Esophagus squamous epithelium (tissue), 5 donors: Measurements from ENCODE around the gene KLF5. TPM values are rescaled to one million over a fixed set of nuclear protein-coding genes. Genes with fewer than 3 reads are reported as not detected.

ENCODE experiments used
- DNase-seq: peaks from one replicate; lab custom pipeline; 2025; lab: John Stamatoyannopoulos, UW
- H3K27ac ChIP-seq, 4 donors: fragments of 200-600 bp; sonication (generic); one replicate each; pipeline ENCODE4 v1.5.1; 2016 to 2019; ENCODE audit warnings: mild to moderate bottlenecking in 1 of 4
- H3K27me3 ChIP-seq, 4 donors: fragments of 200-600 bp; sonication (generic); 1 replicate in 3 of 4; 2 replicates in 1 of 4; pipeline versions ENCODE4 v1.5.1 to v1.6.0; 2017 to 2021; ENCODE audit warnings: antibody characterized with exemption in 1 of 4
- H3K36me3 ChIP-seq, 3 donors: fragments of 200-600 bp; sonication (generic); one replicate each; pipeline ENCODE4 v1.5.1; 2016 to 2019
- H3K4me1 ChIP-seq, 3 donors: fragments of 200-600 bp; sonication (generic); one replicate each; pipeline ENCODE4 v1.5.1; 2017 to 2019
- H3K4me3 ChIP-seq, 4 donors: fragments of 200-600 bp; sonication (generic); 1 replicate in 3 of 4; 2 replicates in 1 of 4; pipeline ENCODE4 v1.5.1; 2016 to 2019; ENCODE audit warnings: mild to moderate bottlenecking in 2 of 4, moderate library complexity in 1 of 4
- H3K9me3 ChIP-seq, 3 donors: fragments of 200-600 bp; sonication (generic); one replicate each; pipeline ENCODE4 v1.5.1; 2016 to 2019
- POLR2A ChIP-seq, 4 donors: fragments of 450-650 bp; IDR thresholded peaks; one replicate each; pipeline ENCODE4 v1.6.1; 2017; ENCODE audit warnings: antibody characterized with exemption in 4 of 4, mild to moderate bottlenecking in 4 of 4, moderate library complexity in 3 of 4
- WGBS, 2 donors: methylation state at CpG; one replicate each; pipeline ENCODE4 v1.1.5; 2018; 5-methylcytosine and 5-hydroxymethylcytosine counted together
- intact Hi-C: fragments of 100-400 bp; cut with DNase I; formaldehyde crosslinking; loops from one replicate; pipeline ENCODE4 v1.15.0; 2022
- total RNA-seq, 4 donors: library from RNA; depleted of rRNA; stranded (reverse); fragments of >200 nt; gene quantifications; one replicate each; pipeline ENCODE4 v1.1.0, GENCODE V29; 2016
- TF ChIP-seq, protein P1 (sequence below), 6 experiments: fragments of 450-650 bp in 4 of 6; fragments of 200-600 bp in 2 of 6; sonication (generic) in 2 of 6; IDR thresholded peaks; one replicate each; pipeline ENCODE4 v1.5.1; 2016 to 2019; ENCODE audit warnings: antibody characterized with exemption in 6 of 6, mild to moderate bottlenecking in 4 of 6, moderate library complexity in 4 of 6
- donor health status: DM: yes; HTN: yes; CAD: no.

Gene KLF5
- total RNA-seq, 4 donors from 2014 or later = 181 to 271 (median 230) TPM

DNA sequence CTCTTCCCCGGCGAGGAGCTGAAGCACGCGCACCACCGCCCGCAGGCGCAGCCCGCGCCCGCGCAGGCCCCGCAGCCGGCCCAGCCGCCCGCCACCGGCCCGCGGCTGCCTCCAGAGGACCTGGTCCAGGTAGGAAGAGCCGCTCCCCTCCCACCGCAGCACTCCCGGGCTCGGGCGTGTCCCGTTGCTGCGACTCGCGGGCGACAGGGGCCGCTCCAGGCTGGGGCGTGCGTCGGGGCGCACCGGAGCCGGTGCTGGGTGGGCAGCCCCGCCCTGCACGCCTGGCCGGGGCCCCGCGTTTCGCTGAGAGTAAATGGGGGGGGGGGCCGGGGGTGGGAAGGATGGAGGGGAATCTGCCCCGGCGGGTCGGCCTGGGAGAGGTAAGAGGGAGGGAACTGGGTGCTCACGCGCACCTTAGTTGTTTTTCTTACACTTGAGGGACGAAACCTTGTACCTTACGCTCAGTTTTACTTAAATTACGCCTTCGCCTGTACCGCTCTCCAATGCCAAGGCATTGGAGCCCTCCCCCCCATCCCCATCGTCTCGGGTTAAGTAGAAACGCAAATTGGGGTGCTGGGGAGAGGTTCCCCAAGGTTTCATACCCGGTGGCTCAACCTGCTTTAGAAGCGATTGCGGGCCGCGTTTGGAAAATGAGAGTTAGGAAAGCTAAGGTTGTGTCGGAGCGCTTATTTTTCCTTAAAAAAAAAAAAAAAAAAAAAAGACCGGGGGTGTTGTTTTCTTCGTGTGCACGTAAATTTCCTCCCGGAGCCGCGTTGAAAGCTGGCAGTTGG lies 850 bp downstream of the KLF5 start:
- H3K27me3 ChIP-seq = peaks cover 0 to 18% (median 0%) of the 10 kb centered on the region in 4 donors
- 0 to 1% methylated on average over 18 to 19 of the region's 68 CpGs for WGBS, 2 donors
- intact Hi-C loops = no loop called here
- peaks cover 0 to 26% (median 0%) of the 10 kb centered on the region in 3 donors for H3K36me3 ChIP-seq
- H3K27ac ChIP-seq = peak overlapping the region; percentile 89 to 97 (median 94)
- H3K9me3 ChIP-seq = no peaks in the 10 kb centered on the region
- peaks cover 0 to 41% (median 0%) of the 10 kb centered on the region in 3 donors for H3K4me1 ChIP-seq
- H3K4me3 ChIP-seq = peak overlapping the region; percentile 52 to 91 (median 82)
- no peak for DNase-seq
- TF ChIP-seq, protein P1, sequence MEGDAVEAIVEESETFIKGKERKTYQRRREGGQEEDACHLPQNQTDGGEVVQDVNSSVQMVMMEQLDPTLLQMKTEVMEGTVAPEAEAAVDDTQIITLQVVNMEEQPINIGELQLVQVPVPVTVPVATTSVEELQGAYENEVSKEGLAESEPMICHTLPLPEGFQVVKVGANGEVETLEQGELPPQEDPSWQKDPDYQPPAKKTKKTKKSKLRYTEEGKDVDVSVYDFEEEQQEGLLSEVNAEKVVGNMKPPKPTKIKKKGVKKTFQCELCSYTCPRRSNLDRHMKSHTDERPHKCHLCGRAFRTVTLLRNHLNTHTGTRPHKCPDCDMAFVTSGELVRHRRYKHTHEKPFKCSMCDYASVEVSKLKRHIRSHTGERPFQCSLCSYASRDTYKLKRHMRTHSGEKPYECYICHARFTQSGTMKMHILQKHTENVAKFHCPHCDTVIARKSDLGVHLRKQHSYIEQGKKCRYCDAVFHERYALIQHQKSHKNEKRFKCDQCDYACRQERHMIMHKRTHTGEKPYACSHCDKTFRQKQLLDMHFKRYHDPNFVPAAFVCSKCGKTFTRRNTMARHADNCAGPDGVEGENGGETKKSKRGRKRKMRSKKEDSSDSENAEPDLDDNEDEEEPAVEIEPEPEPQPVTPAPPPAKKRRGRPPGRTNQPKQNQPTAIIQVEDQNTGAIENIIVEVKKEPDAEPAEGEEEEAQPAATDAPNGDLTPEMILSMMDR (IDR thresholded peaks at IDR 0.05) = no peak
- no peak for TF ChIP-seq POLR2A (IDR thresholded peaks at IDR 0.05)

DNA sequence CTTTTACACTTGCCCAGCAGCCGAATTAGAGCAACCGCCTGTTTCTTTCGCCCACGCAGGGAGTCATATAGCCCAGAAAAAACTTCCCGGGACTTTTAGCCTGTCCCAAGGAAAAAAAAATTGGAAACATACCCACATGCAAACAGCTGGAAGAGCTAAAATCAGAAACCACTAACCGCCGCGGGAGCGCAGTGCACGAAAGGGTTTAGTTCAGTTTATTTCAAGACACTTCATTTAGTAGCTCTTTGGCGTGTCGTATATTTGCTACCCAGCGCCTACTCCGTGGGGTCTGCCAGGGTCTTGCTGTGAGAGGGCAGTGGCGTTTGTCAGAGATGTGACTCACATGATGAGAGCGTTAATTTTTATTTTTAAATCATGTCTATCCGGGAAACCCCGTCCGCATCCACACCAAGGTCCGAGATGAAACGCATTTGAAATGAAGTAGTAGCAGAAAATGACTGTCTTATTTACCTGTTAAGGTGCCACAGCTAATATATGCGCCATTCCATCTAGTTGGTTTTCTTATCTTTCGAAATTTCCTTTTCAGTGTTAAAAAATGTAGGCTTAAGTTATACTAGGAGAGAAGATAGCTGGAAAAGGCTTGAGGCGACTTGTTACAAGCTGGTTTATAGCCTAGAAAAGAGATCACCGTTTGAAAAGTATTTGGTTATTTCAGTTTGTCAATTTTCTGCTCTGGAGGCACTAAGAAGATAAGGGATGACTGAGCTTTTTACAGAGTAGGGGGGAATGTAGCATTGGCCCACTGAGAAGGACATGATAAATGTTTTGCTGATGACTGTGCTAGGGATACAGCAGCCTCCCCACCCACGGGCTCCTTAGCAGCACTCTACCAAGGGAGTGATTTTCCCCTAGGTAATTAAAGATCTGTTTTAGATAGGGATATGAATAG lies 1.7 kb downstream of the KLF5 start:
- 4 to 16% methylated on average over 26 of the region's 26 CpGs for WGBS, 2 donors
- TF ChIP-seq POLR2A (IDR thresholded peaks at IDR 0.05) = no peak
- TF ChIP-seq, protein P1 (IDR thresholded peaks at IDR 0.05) = no peak
- H3K4me1 ChIP-seq = peaks cover 0 to 41% (median 0%) of the 10 kb centered on the region in 3 donors
- intact Hi-C loops = no loop called here
- peaks cover 0 to 16% (median 0%) of the 10 kb centered on the region in 4 donors for H3K27me3 ChIP-seq
- no peaks in the 10 kb centered on the region for H3K9me3 ChIP-seq
- no peak for DNase-seq
- peaks cover 0 to 34% (median 0%) of the 10 kb centered on the region in 3 donors for H3K36me3 ChIP-seq
- peak overlapping the region; percentile 89 to 97 (median 94) for H3K27ac ChIP-seq
- H3K4me3 ChIP-seq = peak overlapping the region; percentile 52 to 91 (median 82)

DNA sequence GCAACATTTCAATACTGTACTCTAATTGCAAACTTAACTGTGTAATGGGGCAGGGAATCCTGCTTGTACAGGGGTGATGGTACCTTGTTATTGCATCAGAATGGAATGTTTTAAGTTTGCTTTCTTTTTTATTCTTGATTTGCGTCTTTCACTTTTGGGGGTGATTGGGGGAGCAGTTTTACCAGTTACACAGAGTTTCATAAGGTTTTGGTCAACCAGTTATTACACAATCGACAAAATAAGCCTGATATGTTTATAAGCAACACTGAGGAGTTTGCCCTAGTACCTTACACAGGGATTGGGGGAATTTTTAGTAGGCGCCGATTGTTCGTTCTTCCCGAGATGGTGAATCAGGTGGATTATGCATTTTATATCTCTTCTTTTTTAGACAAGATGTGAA lies 2.7 kb downstream of the KLF5 start:
- Histone ChIP-seq H3K27ac (peak overlapping the region; percentile 89 to 97 (median 94)), H3K9me3 (no peaks in the 10 kb centered on the region), H3K4me3 (peak overlapping the region; percentile 52 to 91 (median 82)), H3K36me3 (peaks cover 0 to 41% (median 0%) of the 10 kb centered on the region in 3 donors), H3K4me1 (peaks cover 0 to 42% (median 0%) of the 10 kb centered on the region in 3 donors), H3K27me3 (peaks cover 0 to 8% (median 0%) of the 10 kb centered on the region in 4 donors)
- DNase-seq = no peak
- TF ChIP-seq, protein P1 (IDR thresholded peaks at IDR 0.05) = no peak
- TF ChIP-seq POLR2A (IDR thresholded peaks at IDR 0.05) = no peak
- intact Hi-C loops = no loop called here
- WGBS, 2 donors = 46 to 52% methylated on average over 6 of the region's 6 CpGs

DNA sequence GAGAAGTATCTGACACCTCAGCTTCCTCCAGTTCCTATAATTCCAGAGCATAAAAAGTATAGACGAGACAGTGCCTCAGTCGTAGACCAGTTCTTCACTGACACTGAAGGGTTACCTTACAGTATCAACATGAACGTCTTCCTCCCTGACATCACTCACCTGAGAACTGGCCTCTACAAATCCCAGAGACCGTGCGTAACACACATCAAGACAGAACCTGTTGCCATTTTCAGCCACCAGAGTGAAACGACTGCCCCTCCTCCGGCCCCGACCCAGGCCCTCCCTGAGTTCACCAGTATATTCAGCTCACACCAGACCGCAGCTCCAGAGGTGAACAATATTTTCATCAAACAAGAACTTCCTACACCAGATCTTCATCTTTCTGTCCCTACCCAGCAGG lies 3.1 kb downstream of the KLF5 start:
- TF ChIP-seq, protein P1 (IDR thresholded peaks at IDR 0.05) = peak in 1 of 6 experiments; percentile 3
- peak in 1 of 4 donors; percentile 31 for TF ChIP-seq POLR2A (IDR thresholded peaks at IDR 0.05)
- H3K4me3 ChIP-seq = peak overlapping the region; percentile 52 to 91 (median 82)
- H3K4me1 ChIP-seq = peaks cover 0 to 46% (median 0%) of the 10 kb centered on the region in 3 donors
- no peaks in the 10 kb centered on the region for H3K9me3 ChIP-seq
- peaks cover 0 to 7% (median 0%) of the 10 kb centered on the region in 4 donors for H3K27me3 ChIP-seq
- intact Hi-C loops = no loop called here
- DNase-seq = no peak
- 33 to 35% methylated on average over 7 to 9 of the region's 9 CpGs for WGBS, 2 donors
- peaks cover 0 to 45% (median 0%) of the 10 kb centered on the region in 3 donors for H3K36me3 ChIP-seq
- H3K27ac ChIP-seq = peak overlapping the region; percentile 89 to 97 (median 94)
